ENCODE measurements around the gene USP13.

Gene USP13

GRCh38 chr3:179812096-179812382 lies 159.2 kb downstream of the USP13 start:
- no peak for DNase-seq (ENCODE audit: extremely low spot score)

GRCh38 chr3:179819379-179819778 lies 166.5 kb downstream of the USP13 start:
- DNase-seq (ENCODE audit: extremely low spot score) = no peak
- POLR2A ChIA-PET = no interaction called here
- no peak for TF ChIP-seq CTCF (IDR thresholded peaks at IDR 0.05; ENCODE audit: control extremely low read depth, extremely low read depth, low read depth, missing control alignments)
- CTCF ChIA-PET = interaction anchor here (0.7 to 3.5 kb wide), 5 partner anchors 8 to 111 kb away, joined by 3 to 23 read pairs (median 4); no protein-coding TSS in a partner anchor

More at GRCh38 chr3:179812096-179812382, 159.2 kb downstream of the USP13 start:
- CTCF ChIA-PET = interaction anchor here (0.8 to 2.4 kb wide), 23 partner anchors 9 to 651 kb away, joined by 3 to 23 read pairs (median 4); no protein-coding TSS in a partner anchor
- no peak for TF ChIP-seq CTCF (IDR thresholded peaks at IDR 0.05; ENCODE audit: control extremely low read depth, extremely low read depth, low read depth, missing control alignments)
- POLR2A ChIA-PET = no interaction called here

- DNase-seq (ENCODE audit: extremely low spot score) = no peak
- POLR2A ChIA-PET = no interaction called here
- CTCF ChIA-PET = interaction anchor here (0.7 to 3.5 kb wide), 4 partner anchors 10 to 18 kb away, joined by 3 to 23 read pairs (median 4); no protein-coding TSS in a partner anchor
- TF ChIP-seq CTCF (IDR thresholded peaks at IDR 0.05; ENCODE audit: control extremely low read depth, extremely low read depth, low read depth, missing control alignments) = no peak
Measured at GRCh38 chr3:179822296-179822695, 169.5 kb downstream of the USP13 start.

- POLR2A ChIA-PET = no interaction called here
Measured at GRCh38 chr3:179825527-179826246, 172.8 kb downstream of the USP13 start.

GRCh38 chr3:179826247-179826637 lies 173.4 kb downstream of the USP13 start:
- ChIA-PET CTCF (no interaction called here), POLR2A (no interaction called here)
- no peak for TF ChIP-seq CTCF (IDR thresholded peaks at IDR 0.05; ENCODE audit: control extremely low read depth, extremely low read depth, low read depth, missing control alignments)
- DNase-seq (ENCODE audit: extremely low spot score) = no peak

More at GRCh38 chr3:179825527-179826246, 172.8 kb downstream of the USP13 start:
- TF ChIP-seq CTCF (IDR thresholded peaks at IDR 0.05; ENCODE audit: control extremely low read depth, extremely low read depth, low read depth, missing control alignments) = no peak
- no peak for DNase-seq (ENCODE audit: extremely low spot score)
- CTCF ChIA-PET = no interaction called here

- ChIA-PET CTCF (no interaction called here), POLR2A (no interaction called here)
- no peak for TF ChIP-seq CTCF (IDR thresholded peaks at IDR 0.05; ENCODE audit: control extremely low read depth, extremely low read depth, low read depth, missing control alignments)
- no peak for DNase-seq (ENCODE audit: extremely low spot score)
Measured at GRCh38 chr3:179828738-179829137, 175.9 kb downstream of the USP13 start.
